ENCODE measurements around the gene RAB3GAP2.
"Not testable (repeated sequence)": the region's sequence is repeated elsewhere in the genome, so short reads cannot be mapped to it uniquely, and the experiment has no call there.

DNA sequence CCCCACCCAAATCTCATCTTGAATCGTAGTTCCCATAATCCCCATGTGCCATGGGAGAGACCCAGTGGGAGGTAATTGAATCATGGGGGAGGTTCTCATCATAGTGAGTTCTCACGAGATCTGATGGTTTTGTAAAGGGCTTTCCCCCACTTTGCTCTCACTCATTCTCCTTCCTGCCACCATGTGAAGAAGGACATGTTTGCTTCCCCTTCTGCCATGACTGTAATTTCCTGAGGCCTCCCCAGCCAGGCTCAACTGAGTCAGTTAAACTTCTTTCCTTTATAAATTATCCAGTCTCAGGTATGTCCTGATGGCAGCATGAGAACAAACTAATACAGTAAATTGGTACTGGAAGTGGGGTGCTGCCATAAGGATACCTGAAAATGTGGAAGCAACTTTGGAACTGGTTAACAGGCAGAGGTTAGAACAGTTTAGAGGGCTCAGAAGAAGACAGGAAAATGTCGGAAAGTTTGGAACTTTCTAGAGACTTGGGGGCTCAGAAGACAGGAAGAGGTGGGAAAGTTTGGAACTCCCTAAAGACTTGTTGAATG lies 23.5 kb downstream of the RAB3GAP2 start:
- TF ChIP-seq, protein P1, sequence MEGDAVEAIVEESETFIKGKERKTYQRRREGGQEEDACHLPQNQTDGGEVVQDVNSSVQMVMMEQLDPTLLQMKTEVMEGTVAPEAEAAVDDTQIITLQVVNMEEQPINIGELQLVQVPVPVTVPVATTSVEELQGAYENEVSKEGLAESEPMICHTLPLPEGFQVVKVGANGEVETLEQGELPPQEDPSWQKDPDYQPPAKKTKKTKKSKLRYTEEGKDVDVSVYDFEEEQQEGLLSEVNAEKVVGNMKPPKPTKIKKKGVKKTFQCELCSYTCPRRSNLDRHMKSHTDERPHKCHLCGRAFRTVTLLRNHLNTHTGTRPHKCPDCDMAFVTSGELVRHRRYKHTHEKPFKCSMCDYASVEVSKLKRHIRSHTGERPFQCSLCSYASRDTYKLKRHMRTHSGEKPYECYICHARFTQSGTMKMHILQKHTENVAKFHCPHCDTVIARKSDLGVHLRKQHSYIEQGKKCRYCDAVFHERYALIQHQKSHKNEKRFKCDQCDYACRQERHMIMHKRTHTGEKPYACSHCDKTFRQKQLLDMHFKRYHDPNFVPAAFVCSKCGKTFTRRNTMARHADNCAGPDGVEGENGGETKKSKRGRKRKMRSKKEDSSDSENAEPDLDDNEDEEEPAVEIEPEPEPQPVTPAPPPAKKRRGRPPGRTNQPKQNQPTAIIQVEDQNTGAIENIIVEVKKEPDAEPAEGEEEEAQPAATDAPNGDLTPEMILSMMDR (conservative IDR thresholded peaks at IDR 0.05 in 1 of 2, IDR thresholded peaks at IDR 0.05 in 1 of 2; ENCODE audit: low read depth in 1 of 2, low read length in 2 of 2): not testable (repeated sequence)
- TF ChIP-seq EZH2 (IDR thresholded peaks at IDR 0.05; ENCODE audit: low read length, missing control alignments): not testable (repeated sequence)

Data from fibroblast of lung (primary cell).